VCaP (cell line): ENCODE results near the gene PCCA.

Experiments
- H3K27ac ChIP-seq: fragments of 450-650 bp; 2 replicates; pipeline ENCODE4 v1.5.1; 2017
- TF ChIP-seq, protein P1 (sequence below): fragments of 450-650 bp; conservative IDR thresholded peaks from 2 replicates; pipeline ENCODE4 v1.5.1; 2017; ENCODE audit warnings: mild to moderate bottlenecking, moderate library complexity

The PCCA gene, protein sequence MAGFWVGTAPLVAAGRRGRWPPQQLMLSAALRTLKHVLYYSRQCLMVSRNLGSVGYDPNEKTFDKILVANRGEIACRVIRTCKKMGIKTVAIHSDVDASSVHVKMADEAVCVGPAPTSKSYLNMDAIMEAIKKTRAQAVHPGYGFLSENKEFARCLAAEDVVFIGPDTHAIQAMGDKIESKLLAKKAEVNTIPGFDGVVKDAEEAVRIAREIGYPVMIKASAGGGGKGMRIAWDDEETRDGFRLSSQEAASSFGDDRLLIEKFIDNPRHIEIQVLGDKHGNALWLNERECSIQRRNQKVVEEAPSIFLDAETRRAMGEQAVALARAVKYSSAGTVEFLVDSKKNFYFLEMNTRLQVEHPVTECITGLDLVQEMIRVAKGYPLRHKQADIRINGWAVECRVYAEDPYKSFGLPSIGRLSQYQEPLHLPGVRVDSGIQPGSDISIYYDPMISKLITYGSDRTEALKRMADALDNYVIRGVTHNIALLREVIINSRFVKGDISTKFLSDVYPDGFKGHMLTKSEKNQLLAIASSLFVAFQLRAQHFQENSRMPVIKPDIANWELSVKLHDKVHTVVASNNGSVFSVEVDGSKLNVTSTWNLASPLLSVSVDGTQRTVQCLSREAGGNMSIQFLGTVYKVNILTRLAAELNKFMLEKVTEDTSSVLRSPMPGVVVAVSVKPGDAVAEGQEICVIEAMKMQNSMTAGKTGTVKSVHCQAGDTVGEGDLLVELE

DNA sequence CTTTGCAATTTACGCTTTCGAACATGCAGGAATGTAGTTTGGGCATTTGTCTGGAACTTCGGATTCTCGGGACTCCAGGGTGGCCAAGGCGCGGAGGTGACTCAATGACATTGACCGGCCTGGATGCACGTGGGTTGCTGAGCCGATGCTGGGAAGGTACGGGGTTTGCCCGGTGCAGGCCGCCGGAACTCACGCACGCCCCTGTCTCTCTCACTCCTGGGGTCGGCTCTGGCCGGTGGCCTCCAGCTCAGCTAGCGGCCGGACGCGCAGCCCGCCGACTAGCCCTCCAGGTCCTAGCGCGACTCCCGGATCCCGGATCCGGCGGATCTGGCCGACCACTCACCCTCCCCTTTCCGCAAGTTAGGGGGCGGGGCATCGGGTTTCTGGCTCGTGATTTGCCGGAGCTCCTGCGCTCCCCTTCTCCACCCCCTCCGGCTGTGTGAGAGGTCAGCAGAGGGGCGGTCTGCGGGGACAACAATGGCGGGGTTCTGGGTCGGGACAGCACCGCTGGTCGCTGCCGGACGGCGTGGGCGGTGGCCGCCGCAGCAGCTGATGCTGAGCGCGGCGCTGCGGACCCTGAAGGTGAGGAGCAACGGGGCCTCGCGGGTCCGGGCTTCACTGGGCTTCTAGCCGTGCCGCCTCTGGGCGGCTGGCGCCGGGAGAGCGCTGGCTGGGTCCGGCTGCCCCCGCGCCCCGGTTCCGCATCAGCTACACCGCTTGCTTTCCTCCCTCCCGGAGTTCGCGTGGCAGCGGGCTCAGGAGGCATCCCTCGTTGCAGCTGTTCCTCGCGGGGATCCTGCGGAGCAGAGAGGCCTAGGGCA, at the start of gene PCCA:
PCCA (plus strand) TSS at position 450 of the 821 bp plus-strand sequence; CDS start at position 478, 28 bp downstream.
- TF ChIP-seq, protein P1, sequence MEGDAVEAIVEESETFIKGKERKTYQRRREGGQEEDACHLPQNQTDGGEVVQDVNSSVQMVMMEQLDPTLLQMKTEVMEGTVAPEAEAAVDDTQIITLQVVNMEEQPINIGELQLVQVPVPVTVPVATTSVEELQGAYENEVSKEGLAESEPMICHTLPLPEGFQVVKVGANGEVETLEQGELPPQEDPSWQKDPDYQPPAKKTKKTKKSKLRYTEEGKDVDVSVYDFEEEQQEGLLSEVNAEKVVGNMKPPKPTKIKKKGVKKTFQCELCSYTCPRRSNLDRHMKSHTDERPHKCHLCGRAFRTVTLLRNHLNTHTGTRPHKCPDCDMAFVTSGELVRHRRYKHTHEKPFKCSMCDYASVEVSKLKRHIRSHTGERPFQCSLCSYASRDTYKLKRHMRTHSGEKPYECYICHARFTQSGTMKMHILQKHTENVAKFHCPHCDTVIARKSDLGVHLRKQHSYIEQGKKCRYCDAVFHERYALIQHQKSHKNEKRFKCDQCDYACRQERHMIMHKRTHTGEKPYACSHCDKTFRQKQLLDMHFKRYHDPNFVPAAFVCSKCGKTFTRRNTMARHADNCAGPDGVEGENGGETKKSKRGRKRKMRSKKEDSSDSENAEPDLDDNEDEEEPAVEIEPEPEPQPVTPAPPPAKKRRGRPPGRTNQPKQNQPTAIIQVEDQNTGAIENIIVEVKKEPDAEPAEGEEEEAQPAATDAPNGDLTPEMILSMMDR: no peak
- peak within 1 kb of the TSS; percentile 85 for H3K27ac ChIP-seq

DNA sequence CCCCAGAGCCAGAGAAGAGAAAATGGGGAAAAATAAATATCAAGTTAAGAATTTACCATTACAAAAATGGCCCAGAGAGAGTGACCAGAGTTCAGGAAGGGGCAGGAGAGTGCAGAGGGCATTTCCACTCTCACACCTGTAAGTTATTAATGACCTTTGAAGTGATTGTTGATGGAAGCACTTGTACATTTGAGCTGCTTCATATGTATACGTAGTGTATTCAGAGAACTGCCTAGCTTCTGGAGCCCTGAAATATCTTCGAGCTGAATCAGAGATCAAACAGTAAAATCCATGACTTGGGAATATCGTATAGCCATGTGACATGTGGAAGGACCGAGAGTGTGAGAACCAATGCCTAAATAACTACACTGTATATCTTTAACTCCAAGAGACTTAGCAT, 49.2 kb upstream of the PCCA start:
- peak overlapping the region; percentile 46 for H3K27ac ChIP-seq
- TF ChIP-seq, protein P1: no peak

DNA sequence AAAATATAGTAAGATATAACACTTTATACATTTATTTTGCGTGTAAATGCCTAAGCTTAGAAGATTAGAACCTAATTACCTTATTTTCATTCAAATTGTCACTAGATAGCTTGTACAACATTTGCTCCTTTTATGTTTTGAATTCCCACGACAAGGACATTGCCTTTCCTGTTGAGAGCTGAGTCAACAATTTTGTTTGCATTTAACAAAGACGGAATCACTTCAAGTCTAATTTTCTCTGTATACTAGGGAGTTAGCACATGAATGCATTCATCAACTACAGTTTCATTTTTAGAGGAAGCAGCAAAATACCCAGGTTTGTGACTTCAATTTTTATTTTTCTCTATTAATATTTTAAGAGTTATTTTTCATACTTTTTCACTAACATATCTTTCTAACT, 48.7 kb upstream of the PCCA start:
- H3K27ac ChIP-seq: peak overlapping the region; percentile 46
- TF ChIP-seq, protein P1: no peak

DNA sequence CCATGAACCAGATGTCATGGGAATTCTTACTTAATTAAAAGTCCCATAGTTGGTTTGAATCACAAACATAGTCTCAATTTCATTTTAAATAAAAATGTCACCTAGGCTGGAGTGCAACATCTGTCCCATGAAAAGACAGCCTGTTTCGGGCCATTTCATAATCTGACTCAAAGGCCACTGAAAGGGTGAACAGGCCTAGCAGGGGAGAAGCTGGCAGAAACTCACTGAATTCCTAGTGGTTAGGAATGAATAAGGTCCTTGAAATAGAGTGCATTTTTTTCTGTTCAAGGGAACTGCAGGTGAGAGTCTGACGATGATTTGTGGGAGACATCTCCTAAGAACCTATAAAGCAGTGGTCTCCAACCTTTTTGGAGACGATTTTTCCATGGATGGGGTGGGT, 44.0 kb upstream of the PCCA start:
- H3K27ac ChIP-seq: no peak overlapping the region
- TF ChIP-seq, protein P1: no peak

DNA sequence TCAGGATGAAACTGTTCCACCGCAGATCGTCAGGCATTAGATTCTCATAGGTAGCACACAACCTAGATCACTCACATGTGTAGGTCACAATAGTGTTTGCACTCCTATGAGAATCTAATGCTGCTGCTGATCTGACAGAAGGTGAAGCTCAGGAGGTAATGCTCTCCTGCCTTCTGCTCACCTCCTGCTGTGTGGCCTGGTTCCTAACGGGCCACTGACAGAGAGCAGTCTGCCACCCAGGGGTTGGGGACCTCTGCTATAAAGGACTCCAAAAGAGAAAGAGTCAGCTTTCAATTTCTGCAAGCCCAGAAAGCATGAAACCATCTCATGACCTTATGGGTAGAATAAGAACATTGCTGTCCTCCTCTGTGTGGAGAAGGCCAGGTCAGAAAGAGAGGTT, 43.5 kb upstream of the PCCA start:
- TF ChIP-seq, protein P1: no peak

DNA sequence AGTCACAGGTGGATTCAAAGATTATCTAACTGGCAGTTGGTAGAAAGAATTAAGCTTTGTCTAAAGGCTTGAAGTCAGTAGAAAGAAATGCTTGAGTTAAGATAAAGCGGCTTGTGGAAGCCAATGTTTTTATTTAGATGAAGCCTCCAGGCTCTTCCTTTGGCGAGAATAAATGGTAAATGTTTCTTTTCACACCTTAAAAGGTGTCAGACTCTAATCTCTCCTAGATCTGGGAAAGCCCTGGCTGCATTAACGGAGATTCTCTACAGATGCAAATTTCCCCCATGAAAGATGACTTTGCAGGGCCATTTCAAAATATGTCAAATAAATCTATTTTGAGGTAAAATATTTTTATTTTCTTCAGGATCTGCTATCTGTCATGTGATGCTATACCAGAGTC, 37.8 kb upstream of the PCCA start:
- H3K27ac ChIP-seq: no peak overlapping the region
- TF ChIP-seq, protein P1: no peak

More for the DNA sequence above, 43.5 kb upstream of the PCCA start:
- no peak overlapping the region for H3K27ac ChIP-seq

DNA sequence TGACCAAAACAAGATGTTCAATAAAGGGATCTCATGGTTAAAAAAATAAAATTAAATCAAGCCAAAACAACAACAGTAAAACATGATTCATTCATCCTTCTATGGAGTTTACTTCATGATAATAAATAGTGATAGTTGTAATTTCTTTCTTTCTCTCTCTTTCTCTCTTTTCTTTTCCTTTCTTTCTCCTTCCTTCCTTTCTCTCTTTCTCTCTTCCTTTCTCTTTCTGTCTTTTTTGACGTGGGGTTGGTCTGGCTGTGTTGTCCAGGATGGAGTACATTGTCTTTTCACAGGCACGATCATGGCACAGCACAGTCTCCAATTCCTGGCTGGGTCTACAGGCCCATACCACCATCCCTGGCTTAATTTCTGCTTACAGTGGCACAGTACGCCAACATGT, 29.1 kb upstream of the PCCA start:
- no peak overlapping the region for H3K27ac ChIP-seq
- TF ChIP-seq, protein P1: no peak
